Measurements from ENCODE around the gene SKOR1.

DNA sequence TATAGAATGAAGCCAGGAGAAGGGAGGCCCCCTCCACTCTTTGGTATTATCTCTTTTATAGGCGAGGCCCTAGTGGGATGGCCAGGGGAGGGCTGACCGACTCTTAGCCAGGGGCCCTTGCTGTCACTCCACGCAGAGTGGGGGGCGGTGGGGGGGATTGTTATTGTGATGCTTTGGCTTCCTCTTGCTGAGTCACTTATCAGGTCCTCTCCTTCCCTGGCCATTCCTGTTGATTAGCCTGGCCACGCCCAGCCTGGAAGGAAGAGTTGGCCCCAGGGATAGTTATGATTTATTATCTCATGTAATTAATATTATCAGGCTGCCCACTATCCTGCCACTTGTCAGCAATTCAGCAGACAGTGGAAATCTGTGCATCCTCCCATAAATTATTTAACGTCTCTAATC, 25.5 kb upstream of the SKOR1 start:
- TF ChIP-seq EZH2phosphoT487 (IDR thresholded peaks at IDR 0.05; ENCODE audit: insufficient read depth, low read depth) (no peak), EZH2 (IDR thresholded peaks at IDR 0.05; ENCODE audit: insufficient read depth, poor library complexity, severe bottlenecking) (no peak)

Data from GM23248 (cell line).